ENCODE measurements around the gene ANKH. TPM values are rescaled to one million over a fixed set of nuclear protein-coding genes. Genes with fewer than 3 reads are reported as not detected.

The ANKH gene
- polyA plus RNA-seq, 2 of the 4 experiments (the other 2 are of a cell fraction): 11.7 to 17.3 TPM

- ChIA-PET POLR2A (no interaction called here), CTCF (interaction anchor here (1.5 to 2.8 kb wide), 2 partner anchors 12 to 317 kb away, joined by 3 to 16 read pairs; no protein-coding TSS in a partner anchor)
- peaks cover 6% of the 10 kb centered on the region; the same call in 1 of the 3 replicates for H3K4me1 ChIP-seq
- H3K27ac ChIP-seq: peak overlapping the region; percentile 3 to 14; a peak in 1 of 6 replicates
- WGBS (ENCODE audit: missing lambda C conversion rate): 54% methylated on average over 1 of the region's 1 CpG
- H3K4me3 ChIP-seq: no peak overlapping the region
- no peak for FAIRE-seq
- no peak overlapping the region for H3K4me2 ChIP-seq
- no peak for TF ChIP-seq JUN (IDR thresholded peaks at IDR 0.05)
- no peak for TF ChIP-seq CEBPB (IDR thresholded peaks at IDR 0.05)
- TF ChIP-seq HOXB5 (CRISPR knock-in tag; IDR thresholded peaks at IDR 0.05): no peak
- no peak for TF ChIP-seq FOSB (CRISPR knock-in tag; IDR thresholded peaks at IDR 0.05)
- no peak for TF ChIP-seq ZSCAN20 (CRISPR knock-in tag; IDR thresholded peaks at IDR 0.05)
- no peak for TF ChIP-seq HES2 (IDR thresholded peaks at IDR 0.05)
- no peak for TF ChIP-seq SMC3 (IDR thresholded peaks at IDR 0.05)
- peak; percentile 77 for TF ChIP-seq MAFK (IDR thresholded peaks at IDR 0.05; ENCODE audit: partially characterized antibody)
- 0 out of 2 replicates have a peak, but pooled peaks have one; percentile 3 for TF ChIP-seq NFE2L2 (conservative IDR thresholded peaks at IDR 0.05; ENCODE audit: low read length)
- no peak for TF ChIP-seq CBX8 (IDR thresholded peaks at IDR 0.05)
- TF ChIP-seq POLR2AphosphoS2 (conservative IDR thresholded peaks at IDR 0.05; ENCODE audit: low read length): no peak
- TF ChIP-seq HOXA7 (CRISPR knock-in tag; IDR thresholded peaks at IDR 0.05): no peak
- peak in 1 of 2 experiments; percentile 15 for DNase-seq (ENCODE audit: low read depth in 1 of 2, low spot score in 1 of 2)
- ATAC-seq: peak in 1 of 2 experiments; percentile 47; a peak in 1 of 6 replicates
- H3K9me3 ChIP-seq: no peaks in the 10 kb centered on the region
These were observed 175.5 kb downstream of the ANKH start for GRCh38 chr5:14696057-14696456.

- Histone ChIP-seq H3K4me1 (peaks cover 6% of the 10 kb centered on the region; the same call in 1 of the 3 replicates), H3K27ac (no peak overlapping the region), H3K4me3 (no peak overlapping the region), H3K9me3 (peaks cover 3% of the 10 kb centered on the region), H3K4me2 (no peak overlapping the region)
- TF ChIP-seq NFE2L2 (conservative IDR thresholded peaks at IDR 0.05; ENCODE audit: low read length) (no peak), TFCP2L1 (CRISPR knock-in tag; IDR thresholded peaks at IDR 0.05) (no peak), REST (IDR thresholded peaks at IDR 0.05) (no peak), MAZ (IDR thresholded peaks at IDR 0.05; ENCODE audit: borderline replicate concordance, low read depth, low read length) (no peak), RCOR1 (IDR thresholded peaks at IDR 0.05; ENCODE audit: low read depth, low read length) (no peak), HDAC2 (IDR thresholded peaks at IDR 0.05) (no peak), ELK1 (IDR thresholded peaks at IDR 0.05; ENCODE audit: low read depth, low read length) (no peak), JUN (IDR thresholded peaks at IDR 0.05) (no peak)
- no peak for ATAC-seq
- WGBS (ENCODE audit: missing lambda C conversion rate): 94% methylated on average over 2 of the region's 2 CpGs
- ChIA-PET POLR2A (no interaction called here), CTCF (interaction anchor here (1.5 to 2.8 kb wide), 3 partner anchors 11 to 317 kb away, joined by 3 to 16 read pairs (median 8); no protein-coding TSS in a partner anchor)
- no peak for DNase-seq (ENCODE audit: low read depth in 1 of 2, low spot score in 1 of 2)
- FAIRE-seq: no peak
These were observed 176.4 kb downstream of the ANKH start for GRCh38 chr5:14695152-14695551.

GRCh38 chr5:14693070-14693469, 178.5 kb downstream of the ANKH start:
- Histone ChIP-seq H3K4me3 (no peak overlapping the region), H3K4me1 (peaks cover 6% of the 10 kb centered on the region; the same call in 1 of the 3 replicates), H3K27ac (no peak overlapping the region), H3K9me3 (peaks cover 9% of the 10 kb centered on the region), H3K4me2 (no peak overlapping the region)
- ATAC-seq (no peak), FAIRE-seq (no peak), DNase-seq (ENCODE audit: low read depth in 1 of 2, low spot score in 1 of 2) (no peak)
- 93% methylated on average over 5 of the region's 5 CpGs for WGBS (ENCODE audit: missing lambda C conversion rate)
- CTCF ChIA-PET: interaction anchor here (2.8 kb wide), 1 partner anchor 9 kb away, joined by 16 read pairs; no protein-coding TSS in a partner anchor
- POLR2A ChIA-PET: no interaction called here
- TF ChIP-seq ESRRA (IDR thresholded peaks at IDR 0.05; ENCODE audit: borderline replicate concordance, low read length): no peak
- TF ChIP-seq E2F6 (IDR thresholded peaks at IDR 0.05; ENCODE audit: borderline replicate concordance, low read depth): no peak
- TF ChIP-seq RCOR1 (IDR thresholded peaks at IDR 0.05; ENCODE audit: low read depth, low read length): no peak
- no peak for TF ChIP-seq ATOH8 (CRISPR knock-in tag; IDR thresholded peaks at IDR 0.05; ENCODE audit: low read depth)
- TF ChIP-seq ZFP36 (IDR thresholded peaks at IDR 0.05; ENCODE audit: borderline replicate concordance, partially characterized antibody): no peak
- no peak for TF ChIP-seq CTCF (IDR thresholded peaks at IDR 0.05)
